SK-N-SH (cell line): ENCODE data around the gene KCNAB1. TPM values are rescaled to one million over a fixed set of nuclear protein-coding genes. Genes with fewer than 3 reads are reported as not detected.

Source experiments
- CTCF ChIA-PET: fragments of 300-600, 350-600 bp; formaldehyde crosslinking; extraction: SDS; loops from one replicate; lab custom pipeline; 2021; lab: Yijun Ruan, JAX
- POLR2A ChIA-PET: fragments of 350-600 bp; sonication (Branson Sonifier 250); formaldehyde crosslinking; extraction: SDS; loops from one replicate; lab custom pipeline; 2020; ENCODE audit warnings: antibody characterized with exemption, inconsistent platforms; lab: Yijun Ruan, JAX
- DNase-seq: peaks from one replicate; pipeline ENCODE4 v3.0.0; 2012
- H2AFZ ChIP-seq: fragments of 200-600 bp; sonication (generic); 2 replicates; pipeline ENCODE4 v1.8.1; 2016; ENCODE audit warnings: antibody characterized with exemption, mild to moderate bottlenecking, low read depth
- H3F3A ChIP-seq: fragments of 200-600 bp; sonication (generic); replicated peaks from 2 replicates; pipeline ENCODE3; 2016; ENCODE audit warnings: antibody characterized with exemption, mild to moderate bottlenecking; ENCODE audit not compliant: insufficient read depth
- H3K27ac ChIP-seq, 2 experiments: fragments of 200-500 bp in 1 of 2; fragments of 200-600 bp in 1 of 2; sonication (Bioruptor generic) in 1 of 2; sonication (generic), shearing (Covaris generic) in 1 of 2; 2 replicates each; pipeline versions ENCODE4 v1.5.1 to v1.6.1; 2014 to 2016; ENCODE audit warnings: low read depth in 2 of 2, inconsistent platforms in 1 of 2, low read length in 1 of 2, mild to moderate bottlenecking in 1 of 2, mixed read lengths in 1 of 2
- H3K27me3 ChIP-seq: fragments of 200-600 bp; sonication (generic), shearing (Covaris generic); 2 replicates; pipeline ENCODE4 v1.6.1; 2016; ENCODE audit warnings: mixed run types; ENCODE audit not compliant: insufficient read depth
- H3K36me3 ChIP-seq, 2 experiments: fragments of 200-500 bp in 1 of 2; fragments of 200-600 bp in 1 of 2; sonication (Bioruptor generic) in 1 of 2; sonication (generic) in 1 of 2; replicated peaks in 1 of 2; 2 replicates each; pipeline versions ENCODE3 to v1.5.1; 2014 to 2016; ENCODE audit warnings: low read length in 1 of 2, mild to moderate bottlenecking in 1 of 2; ENCODE audit not compliant: insufficient read depth in 2 of 2, control insufficient read depth in 1 of 2
- H3K4me1 ChIP-seq, 2 experiments: fragments of 200-500 bp in 1 of 2; fragments of 200-600 bp in 1 of 2; sonication (Bioruptor generic) in 1 of 2; sonication (generic), shearing (Covaris generic) in 1 of 2; 2 replicates each; pipeline versions ENCODE4 v1.5.1 to v1.6.1; 2014 to 2016; ENCODE audit warnings: low read depth in 1 of 2, low read length in 1 of 2, mixed run types in 1 of 2; ENCODE audit not compliant: insufficient read depth in 2 of 2, control insufficient read depth in 1 of 2
- H3K4me2 ChIP-seq: fragments of 200-600 bp; sonication (generic), shearing (Covaris generic); 2 replicates; pipeline ENCODE4 v1.6.1; 2017; ENCODE audit warnings: mixed run types
- H3K4me3 ChIP-seq, 2 experiments: fragments of 200-500 bp in 1 of 2; fragments of 200-600 bp in 1 of 2; sonication (Bioruptor generic) in 1 of 2; sonication (generic), shearing (Covaris generic) in 1 of 2; 2 replicates each; pipeline versions ENCODE4 v1.5.1 to v1.8.1; 2014 to 2016; ENCODE audit warnings: low read depth in 2 of 2, inconsistent platforms in 1 of 2, low read length in 1 of 2, mild to moderate bottlenecking in 1 of 2, mixed read lengths in 1 of 2, moderate library complexity in 1 of 2
- H3K79me2 ChIP-seq: fragments of 200-600 bp; sonication (generic); 2 replicates; pipeline ENCODE4 v1.8.1; 2017; ENCODE audit warnings: mild to moderate bottlenecking; ENCODE audit not compliant: insufficient read depth
- H3K9ac ChIP-seq: fragments of 200-600 bp; sonication (generic); 2 replicates; pipeline ENCODE4 v1.6.1; 2017; ENCODE audit warnings: mixed run types
- H3K9me2 ChIP-seq: fragments of 200-600 bp; sonication (generic); 2 replicates; pipeline ENCODE4 v1.6.1; 2017; ENCODE audit warnings: mixed run types
- H3K9me3 ChIP-seq: fragments of 200-600 bp; sonication (generic); 2 replicates; pipeline ENCODE4 v1.6.1; 2017; ENCODE audit warnings: mixed run types, mild to moderate bottlenecking, moderate library complexity
- H4K20me1 ChIP-seq: fragments of 200-600 bp; sonication (generic); 2 replicates; pipeline ENCODE4 v1.6.1; 2017; ENCODE audit warnings: mild to moderate bottlenecking, mixed run types; ENCODE audit not compliant: insufficient read depth
- CHD2 ChIP-seq: fragments of 150-350 bp; IDR thresholded peaks from 2 replicates; pipeline ENCODE4 v1.6.1; 2018; ENCODE audit warnings: low read length; ENCODE audit not compliant: partially characterized antibody
- ELF1 ChIP-seq: IDR thresholded peaks from 2 replicates; pipeline ENCODE4 v1.4.0; 2012
- FOSL2 ChIP-seq: IDR thresholded peaks from 2 replicates; pipeline ENCODE4 v1.4.0; 2012; ENCODE audit warnings: low read depth, mild to moderate bottlenecking, moderate library complexity, borderline replicate concordance
- FOXM1 ChIP-seq: IDR thresholded peaks from 2 replicates; pipeline ENCODE4 v1.4.0; 2012; ENCODE audit warnings: low read depth, mild to moderate bottlenecking
- GABPA ChIP-seq: IDR thresholded peaks from 2 replicates; pipeline ENCODE4 v1.4.0; 2012; ENCODE audit warnings: low read depth, mild to moderate bottlenecking
- GATA2 ChIP-seq: sonication (generic); formaldehyde crosslinking; IDR thresholded peaks from 2 replicates; pipeline ENCODE4 v1.5.0; 2020; ENCODE audit warnings: mild to moderate bottlenecking, missing genetic modification reagents
- IRF3 ChIP-seq: fragments of 150-350 bp; IDR thresholded peaks from 2 replicates; pipeline ENCODE4 v1.6.1; 2016; ENCODE audit warnings: mild to moderate bottlenecking, low read depth, low read length
- MAX ChIP-seq: IDR thresholded peaks from 2 replicates; pipeline ENCODE4 v1.4.0; 2012; ENCODE audit warnings: low read depth
- MXI1 ChIP-seq: IDR thresholded peaks from 2 replicates; pipeline ENCODE4 v1.6.1; 2012; ENCODE audit warnings: mild to moderate bottlenecking, low read depth, low read length, improper control_type of control experiment
- NFIC ChIP-seq: IDR thresholded peaks from 2 replicates; pipeline ENCODE4 v1.4.0; 2012; ENCODE audit warnings: borderline replicate concordance
- RFX5 ChIP-seq: IDR thresholded peaks from 2 replicates; pipeline ENCODE4 v1.6.1; 2012; ENCODE audit warnings: mild to moderate bottlenecking, improper control_type of control experiment, low read length
- SIN3A ChIP-seq: IDR thresholded peaks from 2 replicates; pipeline ENCODE4 v1.6.1; 2012; ENCODE audit warnings: low read depth, mild to moderate bottlenecking, low read length, moderate library complexity, borderline replicate concordance
- SMC3 ChIP-seq: IDR thresholded peaks from 2 replicates; pipeline ENCODE4 v1.6.1; 2012; ENCODE audit warnings: low read depth, low read length, improper control_type of control experiment
- TAF1 ChIP-seq: IDR thresholded peaks from 2 replicates; pipeline ENCODE4 v1.6.1; 2012; ENCODE audit warnings: low read depth, mild to moderate bottlenecking, low read length, moderate library complexity, borderline replicate concordance
- YY1 ChIP-seq: IDR thresholded peaks from 2 replicates; pipeline ENCODE4 v1.4.0; 2012; ENCODE audit warnings: low read depth, mild to moderate bottlenecking
- ZBTB33 ChIP-seq: IDR thresholded peaks from 2 replicates; pipeline ENCODE4 v1.4.0; 2012; ENCODE audit warnings: low read depth, borderline replicate concordance
- WGBS: methylation state at CpG from one replicate; pipeline ENCODE4 v1.1.6; 2017; ENCODE audit warnings: low lambda C conversion rate; 5-methylcytosine and 5-hydroxymethylcytosine counted together
- polyA plus RNA-seq, 3 experiments: library from polyadenylated mRNA; depleted of rRNA; stranded (reverse); fragments of >200 nt; gene quantifications; 2 replicates each; pipeline ENCODE4 v1.2.3, GENCODE V29; 2012

The KCNAB1 gene
- polyA plus RNA-seq, 1 of the 3 experiments (the other 2 are of a cell fraction): 82.1 TPM

- TF ChIP-seq ZBTB33 (no peak), IRF3 (no peak), GABPA (no peak), RFX5 (no peak), NFIC (peak; percentile 68), SIN3A (no peak)
These were observed 431.4 kb downstream of the KCNAB1 start (continued) for GRCh38 chr3:156551746-156552145.

DNA sequence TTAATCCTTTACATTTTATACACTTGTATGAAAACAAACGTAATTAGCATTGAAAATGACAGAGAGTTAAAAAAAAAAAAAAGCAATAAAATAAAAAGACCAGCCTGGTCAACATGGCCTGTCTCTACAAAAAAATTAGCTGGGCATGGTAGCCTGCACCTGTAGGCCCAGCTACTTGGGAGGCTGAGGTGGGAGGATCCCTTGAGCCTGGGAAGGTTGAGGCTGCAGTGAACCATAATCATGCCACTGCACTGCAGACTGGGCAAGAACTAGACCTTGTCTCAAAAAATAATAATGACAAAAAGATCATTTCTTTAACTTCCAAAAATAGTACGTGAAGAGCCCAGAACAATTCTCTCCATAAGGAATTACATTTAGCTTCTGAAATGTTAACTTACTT is 432.6 kb downstream of the KCNAB1 start:
- TF ChIP-seq MXI1: no peak
- no peak for TF ChIP-seq SMC3
- no peak for TF ChIP-seq TAF1
- TF ChIP-seq GATA2: no peak
- no peak for TF ChIP-seq RFX5
- TF ChIP-seq ELF1: no peak
- Histone ChIP-seq H3K36me3 (peaks cover 43 to 48% of the 10 kb centered on the region in 2 experiments), H3F3A (peaks cover 41% of the 10 kb centered on the region), H3K9me2 (no peaks in the 10 kb centered on the region), H2AFZ (no peak overlapping the region), H3K4me2 (peak overlapping the region; percentile 78), H3K79me2 (peaks cover 70% of the 10 kb centered on the region), H3K9me3 (no peaks in the 10 kb centered on the region), H3K4me3 (peak overlapping the region; percentile 92 to 94; a peak in 3 of 4 replicates), H3K4me1 (peaks cover 16 to 46% of the 10 kb centered on the region in 2 experiments), H3K9ac (peak overlapping the region; percentile 96), H3K27ac (peak overlapping the region; percentile 62 to 89; a peak in 3 of 4 replicates), H3K27me3 (no peaks in the 10 kb centered on the region), H4K20me1 (peaks cover 8% of the 10 kb centered on the region; the same call in 1 of the 2 replicates)
- WGBS: 73% methylated on average over 2 of the region's 2 CpGs
- ChIA-PET POLR2A (no interaction called here), CTCF (interaction anchor here (0.6 to 3.7 kb wide), 2 partner anchors 11 to 186 kb away, joined by 3 to 12 read pairs; no protein-coding TSS in a partner anchor)
- no peak for DNase-seq

DNA sequence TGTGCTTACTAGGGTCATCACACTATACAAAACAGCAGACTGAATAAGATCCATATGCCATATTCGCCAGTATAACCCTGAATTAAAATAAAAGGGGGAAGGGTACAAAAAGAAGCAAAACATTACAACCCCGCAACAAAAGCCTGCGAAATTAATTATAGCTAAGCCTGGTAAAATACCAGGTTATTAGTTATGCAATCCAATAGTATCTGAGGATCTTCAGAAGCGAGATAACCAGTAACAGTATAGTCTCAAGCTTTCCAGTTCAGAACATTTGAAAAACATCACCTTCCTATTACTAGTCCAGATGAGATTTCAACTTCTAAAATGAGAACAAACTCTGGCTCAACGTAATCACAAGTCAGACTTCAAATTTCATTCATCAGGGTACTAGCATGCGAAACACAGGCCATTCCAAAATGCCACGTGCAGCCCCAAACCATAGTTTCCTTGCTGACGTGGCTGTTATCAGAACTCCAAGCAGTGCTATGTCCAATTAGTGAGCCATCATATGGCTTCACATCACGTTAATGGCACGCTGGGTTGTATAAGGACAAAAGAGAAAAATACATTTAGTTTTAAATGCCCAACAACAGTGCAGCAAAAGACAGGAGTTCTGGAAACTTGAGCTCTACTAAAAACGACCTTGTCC is 433.5 kb downstream of the KCNAB1 start:
- H2AFZ ChIP-seq: no peak overlapping the region
- peak; percentile 13 for DNase-seq
- peak overlapping the region; percentile 89 to 94 for H3K27ac ChIP-seq
- H3K9me3 ChIP-seq: no peaks in the 10 kb centered on the region
- H3K4me1 ChIP-seq: peaks cover 21 to 37% of the 10 kb centered on the region in 2 experiments
- peaks cover 61% of the 10 kb centered on the region for H3K79me2 ChIP-seq
- 12% methylated on average over 11 of the region's 11 CpGs for WGBS
- H4K20me1 ChIP-seq: peaks cover 4% of the 10 kb centered on the region; the same call in 1 of the 2 replicates
- CTCF ChIA-PET: interaction anchor here (1.1 to 2.5 kb wide), 8 partner anchors 8 to 584 kb away, joined by 3 to 19 read pairs (median 5); partner anchors contain the start of gene TIPARP
- H3K27me3 ChIP-seq: no peaks in the 10 kb centered on the region
- peak overlapping the region; percentile 92 to 94 for H3K4me3 ChIP-seq
- POLR2A ChIA-PET: interaction anchor here (0.5 to 2.1 kb wide), 4 partner anchors 45 to 535 kb away, joined by 3 to 16 read pairs (median 3); no protein-coding TSS in a partner anchor
- H3K4me2 ChIP-seq: peak overlapping the region; percentile 78
- H3K9ac ChIP-seq: peak overlapping the region; percentile 96
- peaks cover 32% of the 10 kb centered on the region for H3F3A ChIP-seq
- peaks cover 34 to 40% of the 10 kb centered on the region in 2 experiments for H3K36me3 ChIP-seq
- no peaks in the 10 kb centered on the region for H3K9me2 ChIP-seq
- TF ChIP-seq MAX: peak; percentile 99
- TF ChIP-seq FOSL2: no peak
- TF ChIP-seq CHD2: no peak
- no peak for TF ChIP-seq YY1
- no peak for TF ChIP-seq ELF1
- no peak for TF ChIP-seq RFX5
- TF ChIP-seq ZBTB33: no peak
- TF ChIP-seq FOXM1: no peak
- TF ChIP-seq GABPA: no peak
- peak; percentile 17; the same call in 1 of the 2 replicates for TF ChIP-seq SIN3A
- no peak for TF ChIP-seq IRF3
